ENCODE data around the gene CTNS.

- TF ChIP-seq YY1 (IDR thresholded peaks at IDR 0.05; ENCODE audit: low read depth) (no peak), TAF1 (IDR thresholded peaks at IDR 0.05; ENCODE audit: low read depth) (no peak), MAX (IDR thresholded peaks at IDR 0.05) (no peak), EP300 (IDR thresholded peaks at IDR 0.05; ENCODE audit: borderline replicate concordance) (no peak), TEAD4 (IDR thresholded peaks at IDR 0.05) (no peak), CEBPB (IDR thresholded peaks at IDR 0.05) (no peak), RAD21 (IDR thresholded peaks at IDR 0.05; ENCODE audit: low read depth) (no peak), USF1 (IDR thresholded peaks at IDR 0.05) (no peak), NFIC (IDR thresholded peaks at IDR 0.05) (no peak), REST (IDR thresholded peaks at IDR 0.05; ENCODE audit: low read depth) (no peak), EGR1 (IDR thresholded peaks at IDR 0.05) (no peak), CREB1 (IDR thresholded peaks at IDR 0.05; ENCODE audit: low read depth) (no peak), FOXM1 (IDR thresholded peaks at IDR 0.05; ENCODE audit: borderline replicate concordance, low read depth) (no peak), TCF12 (IDR thresholded peaks at IDR 0.05; ENCODE audit: low read depth) (no peak)
Measured at GRCh38 chr17:3695129-3695722, 58.7 kb downstream of the CTNS start.
